Type B pancreatic cell (in vitro differentiated cells): ENCODE results near the gene TSC2. TPM values are rescaled to one million over a fixed set of nuclear protein-coding genes. Genes with fewer than 3 reads are reported as not detected.

Experiments
- DNase-seq: peaks from one replicate; pipeline ENCODE4 v3.0.0; 2021; ENCODE audit warnings: mixed read lengths; ENCODE audit not compliant: unreplicated experiment; ENCODE audit errors: extremely low spot score
- H3K27ac Mint-ChIP-seq: 2 replicates; pipeline ENCODE4 v1.8.0; 2021; ENCODE audit warnings: mild to moderate bottlenecking, mixed read lengths
- H3K27me3 Mint-ChIP-seq: 2 replicates; pipeline ENCODE4 v1.8.0; 2021; ENCODE audit warnings: mixed read lengths
- H3K36me3 Mint-ChIP-seq: 2 replicates; pipeline ENCODE4 v1.8.0; 2021; ENCODE audit warnings: mixed read lengths
- H3K4me1 Mint-ChIP-seq: one replicate; pipeline ENCODE4 v1.8.0; 2021; ENCODE audit warnings: mixed read lengths; ENCODE audit not compliant: unreplicated experiment
- H3K4me3 Mint-ChIP-seq: 2 replicates; pipeline ENCODE4 v1.8.0; 2021; ENCODE audit warnings: mild to moderate bottlenecking, mixed read lengths
- H3K9me3 Mint-ChIP-seq: 2 replicates; pipeline ENCODE4 v1.8.0; 2021; ENCODE audit warnings: mixed read lengths
- CTCF ChIP-seq: fragments of 200-600 bp; sonication (generic); conservative IDR thresholded peaks from 2 replicates; pipeline ENCODE4 v1.5.0; 2021; ENCODE audit warnings: antibody characterized with exemption, mild to moderate bottlenecking
- long read RNA-seq: library from polyadenylated mRNA; unstranded; transcript quantifications from one replicate; pipeline ENCODE4 v2.0.0, GENCODE V29; 2020
- total RNA-seq: library from RNA; stranded (reverse); gene quantifications from 2 replicates; pipeline ENCODE4 v1.2.1, GENCODE V29; 2021; ENCODE audit warnings: low replicate concordance

Gene TSC2
- 131 and 208 TPM in 2 replicates for total RNA-seq
- long read RNA-seq, partial matches to known transcripts: 5 of 8 reads
- long read RNA-seq, other reads (novel, unspliced or antisense): 1 of 8 reads

- Mint-ChIP-seq H3K9me3 (no peaks in the 10 kb centered on the region), H3K36me3 (peaks cover 3% of the 10 kb centered on the region), H3K4me1 (peaks cover 15% of the 10 kb centered on the region), H3K4me3 (peak within 1 kb of the TSS; percentile 93), H3K27ac (peak within 1 kb of the TSS; percentile 79), H3K27me3 (no peaks in the 10 kb centered on the region)
- TF ChIP-seq CTCF: peak; percentile 42
- DNase-seq: peak; percentile 98
Observed at GRCh38 chr16:2047330-2048115, at the start of gene TSC2, which contains the start of gene NTHL1. TSC2 (plus strand) TSS chr16:2047985; CDS start chr16:2048616, 631 bp downstream. NTHL1 (minus strand) TSS chr16:2047834; CDS start chr16:2047823, 11 bp downstream.

GRCh38 chr16:1998360-1998835 lies 49.4 kb upstream of the TSC2 start:
- Mint-ChIP-seq H3K9me3 (no peaks in the 10 kb centered on the region), H3K4me1 (no peaks in the 10 kb centered on the region), H3K27me3 (peaks cover 6% of the 10 kb centered on the region), H3K27ac (no peak overlapping the region), H3K4me3 (no peak overlapping the region), H3K36me3 (peaks cover 3% of the 10 kb centered on the region)
- TF ChIP-seq CTCF: no peak
- DNase-seq: no peak

GRCh38 chr16:1998852-1999801 lies 48.7 kb upstream of the TSC2 start:
- H3K36me3 Mint-ChIP-seq: peaks cover 3% of the 10 kb centered on the region
- no peak for DNase-seq
- no peaks in the 10 kb centered on the region for H3K9me3 Mint-ChIP-seq
- H3K4me3 Mint-ChIP-seq: no peak overlapping the region
- H3K27ac Mint-ChIP-seq: no peak overlapping the region
- H3K27me3 Mint-ChIP-seq: no peaks in the 10 kb centered on the region
- no peaks in the 10 kb centered on the region for H3K4me1 Mint-ChIP-seq
- TF ChIP-seq CTCF: no peak

GRCh38 chr16:1999866-2000514 lies 47.8 kb upstream of the TSC2 start:
- H3K4me3 Mint-ChIP-seq: no peak overlapping the region
- no peaks in the 10 kb centered on the region for H3K4me1 Mint-ChIP-seq
- no peaks in the 10 kb centered on the region for H3K9me3 Mint-ChIP-seq
- H3K36me3 Mint-ChIP-seq: peaks cover 3% of the 10 kb centered on the region
- no peak overlapping the region for H3K27ac Mint-ChIP-seq
- H3K27me3 Mint-ChIP-seq: no peaks in the 10 kb centered on the region
- DNase-seq: no peak
- TF ChIP-seq CTCF: no peak

GRCh38 chr16:2001035-2001434 lies 46.8 kb upstream of the TSC2 start:
- no peak for TF ChIP-seq CTCF
- DNase-seq: no peak
- H3K27ac Mint-ChIP-seq: no peak overlapping the region
- H3K36me3 Mint-ChIP-seq: peaks cover 3% of the 10 kb centered on the region
- no peaks in the 10 kb centered on the region for H3K4me1 Mint-ChIP-seq
- H3K9me3 Mint-ChIP-seq: no peaks in the 10 kb centered on the region
- no peaks in the 10 kb centered on the region for H3K27me3 Mint-ChIP-seq
- no peak overlapping the region for H3K4me3 Mint-ChIP-seq
